Peyer's patch (tissue), 4 donors: Measurements from ENCODE around the gene SAPCD2. TPM values are rescaled to one million over a fixed set of nuclear protein-coding genes. Genes with fewer than 3 reads are reported as not detected.

Source experiments
- DNase-seq, 3 donors: peaks; one replicate each; pipeline ENCODE4 v3.0.0-alpha.2; 2017 to 2019
- H3K27ac ChIP-seq, 4 donors: fragments of 200-600 bp; sonication (generic); one replicate each; pipeline ENCODE4 v1.5.1; 2016 to 2019
- H3K27me3 ChIP-seq, 2 donors: fragments of 200-600 bp; sonication (generic); one replicate each; pipeline ENCODE4 v1.5.1; 2019
- H3K36me3 ChIP-seq, 3 donors: fragments of 200-600 bp; sonication (generic); one replicate each; pipeline ENCODE4 v1.5.1; 2016 to 2019
- H3K4me1 ChIP-seq, 4 donors: fragments of 200-600 bp; sonication (generic); one replicate each; pipeline ENCODE4 v1.5.1; 2016 to 2019
- H3K4me3 ChIP-seq, 4 donors: fragments of 200-600 bp; sonication (generic); 1 replicate in 3 of 4; 2 replicates in 1 of 4; pipeline ENCODE4 v1.5.1; 2016 to 2019; ENCODE audit warnings: mild to moderate bottlenecking in 1 of 4
- H3K9me3 ChIP-seq, 4 donors: fragments of 200-600 bp; sonication (generic); one replicate each; pipeline ENCODE4 v1.5.1; 2016 to 2019; ENCODE audit warnings: mild to moderate bottlenecking in 1 of 4
- CTCF ChIP-seq, 6 experiments: fragments of 450-650 bp in 4 of 6; fragments of 200-600 bp in 2 of 6; sonication (generic) in 1 of 6; IDR thresholded peaks; one replicate each; pipeline ENCODE4 v1.5.1; 2017 to 2019; ENCODE audit warnings: antibody characterized with exemption in 6 of 6, mild to moderate bottlenecking in 3 of 6, moderate library complexity in 1 of 6
- POLR2A ChIP-seq, 2 donors: fragments of 450-650 bp; IDR thresholded peaks; one replicate each; pipeline ENCODE4 v1.5.1; 2017; ENCODE audit warnings: antibody characterized with exemption in 2 of 2, mild to moderate bottlenecking in 2 of 2, moderate library complexity in 2 of 2
- total RNA-seq, 4 donors: library from RNA; depleted of rRNA; stranded (reverse); fragments of >200 nt; gene quantifications; one replicate each; pipeline ENCODE4 v1.1.0, GENCODE V29; 2016

SAPCD2 gene
- total RNA-seq, 4 donors from 2014 or later: 5.6 to 12.4 (median 7.9) TPM

- H3K36me3 ChIP-seq: peaks cover 0 to 37% (median 0%) of the 10 kb centered on the region in 3 donors
- no peak for TF ChIP-seq CTCF (IDR thresholded peaks at IDR 0.05)
- H3K9me3 ChIP-seq: no peaks in the 10 kb centered on the region
Measured at GRCh38 chr9:137018761-137019559, 51.4 kb downstream of the SAPCD2 start.

GRCh38 chr9:137017791-137018497, 52.4 kb downstream of the SAPCD2 start:
- H3K4me1 ChIP-seq: peaks cover 0 to 13% (median 2%) of the 10 kb centered on the region in 4 donors
- H3K36me3 ChIP-seq: peaks cover 0 to 37% (median 0%) of the 10 kb centered on the region in 3 donors
- no peak overlapping the region for H3K4me3 ChIP-seq
- no peaks in the 10 kb centered on the region for H3K27me3 ChIP-seq
- TF ChIP-seq CTCF (IDR thresholded peaks at IDR 0.05) (no peak), POLR2A (IDR thresholded peaks at IDR 0.05) (no peak)
- DNase-seq: no peak
- H3K9me3 ChIP-seq: no peaks in the 10 kb centered on the region
- no peak overlapping the region for H3K27ac ChIP-seq

More at GRCh38 chr9:137018761-137019559, 51.4 kb downstream of the SAPCD2 start:
- Histone ChIP-seq H3K27ac (no peak overlapping the region), H3K4me1 (peaks cover 0 to 22% (median 4%) of the 10 kb centered on the region in 4 donors), H3K27me3 (no peaks in the 10 kb centered on the region), H3K4me3 (no peak overlapping the region)
- DNase-seq: no peak

- peaks cover 0 to 6% (median 0%) of the 10 kb centered on the region in 4 donors for H3K4me1 ChIP-seq
- peaks cover 0 to 44% (median 0%) of the 10 kb centered on the region in 3 donors for H3K36me3 ChIP-seq
- no peak overlapping the region for H3K27ac ChIP-seq
- TF ChIP-seq CTCF (IDR thresholded peaks at IDR 0.05) (no peak), POLR2A (IDR thresholded peaks at IDR 0.05) (no peak)
- H3K27me3 ChIP-seq: no peaks in the 10 kb centered on the region
- no peaks in the 10 kb centered on the region for H3K9me3 ChIP-seq
- no peak overlapping the region for H3K4me3 ChIP-seq
- DNase-seq: no peak
Measured at GRCh38 chr9:137017071-137017470, 53.3 kb downstream of the SAPCD2 start.

GRCh38 chr9:137016436-137016835, 53.9 kb downstream of the SAPCD2 start:
- Histone ChIP-seq H3K9me3 (no peaks in the 10 kb centered on the region), H3K36me3 (peaks cover 0 to 51% (median 0%) of the 10 kb centered on the region in 3 donors), H3K27me3 (no peaks in the 10 kb centered on the region), H3K27ac (no peak overlapping the region), H3K4me3 (no peak overlapping the region), H3K4me1 (peaks cover 0 to 2% (median 0%) of the 10 kb centered on the region in 4 donors)
- TF ChIP-seq POLR2A (IDR thresholded peaks at IDR 0.05) (no peak), CTCF (IDR thresholded peaks at IDR 0.05) (no peak)
- no peak for DNase-seq

- Histone ChIP-seq H3K4me3 (no peak overlapping the region), H3K36me3 (peaks cover 0 to 55% (median 0%) of the 10 kb centered on the region in 3 donors), H3K4me1 (no peaks in the 10 kb centered on the region), H3K27ac (no peak overlapping the region), H3K27me3 (no peaks in the 10 kb centered on the region), H3K9me3 (no peaks in the 10 kb centered on the region)
- no peak for TF ChIP-seq CTCF (IDR thresholded peaks at IDR 0.05)
- no peak for TF ChIP-seq POLR2A (IDR thresholded peaks at IDR 0.05)
- DNase-seq: no peak
Measured at GRCh38 chr9:137015976-137016375, 54.4 kb downstream of the SAPCD2 start.
